HepG2 (cell line): ENCODE results near the gene NLRP4. TPM values are rescaled to one million over a fixed set of nuclear protein-coding genes. Genes with fewer than 3 reads are reported as not detected.

Source experiments
- ATAC-seq: fragments of 200-7000 bp; cut with Tn5 transposase; 3 replicates; pipeline ENCODE4 v1.9.1; 2020; ENCODE audit warnings: mild to moderate bottlenecking, moderate library complexity
- BruUV-seq: library from RNA; stranded (reverse); fragments of 400-500 nt; replicated peaks from 2 replicates; lab custom pipeline; 2021; lab: Mats Ljungman, UMichigan
- CTCF ChIA-PET: fragments of 300-600 bp; formaldehyde crosslinking; extraction: SDS; loops from one replicate; lab custom pipeline; 2021; ENCODE audit warnings: low total read pairs, inconsistent platforms, low intra/inter-chr PET ratio; lab: Yijun Ruan, JAX
- POLR2A ChIA-PET: fragments of 350-600 bp; sonication (Branson Sonifier 250); formaldehyde crosslinking; loops from one replicate; lab custom pipeline; 2020; ENCODE audit warnings: antibody characterized with exemption, inconsistent platforms; lab: Yijun Ruan, JAX
- DNase-seq: peaks from one replicate; pipeline ENCODE4 v3.0.0-alpha.2; 2015; ENCODE audit warnings: low spot score
- FAIRE-seq: peaks from 3 replicates; lab custom pipeline; 2011; peaks lifted over from hg19 to GRCh38; lab: Jason Lieb, UNC
- H2AFZ ChIP-seq: one replicate; pipeline ENCODE4 v1.6.1; 2011; ENCODE audit warnings: low read length, inconsistent platforms
- H3K27ac ChIP-seq: fragments of 300-600 bp; 3 replicates; pipeline ENCODE4 v1.8.0; 2011; ENCODE audit warnings: mixed run types, mild to moderate bottlenecking, mixed read lengths, low read length, inconsistent platforms; ENCODE audit not compliant: insufficient read depth; ENCODE audit errors: extremely low read length
- H3K27me3 ChIP-seq, 2 experiments: fragments of 200-600 bp in 1 of 2; 2 replicates in 1 of 2; 3 replicates in 1 of 2; pipeline versions ENCODE4 v1.6.0 to v1.8.0; 2011; ENCODE audit warnings: low read length in 2 of 2, mild to moderate bottlenecking in 2 of 2, moderate library complexity in 2 of 2, inconsistent platforms in 1 of 2; ENCODE audit not compliant: insufficient read depth in 2 of 2, control insufficient read depth in 1 of 2
- H3K36me3 ChIP-seq, 2 experiments: fragments of 200-600 bp in 1 of 2; replicated peaks in 1 of 2; 2 replicates in 1 of 2; 3 replicates in 1 of 2; pipeline versions ENCODE4 v1.5.1 to v1.8.0; 2011; ENCODE audit warnings: low read length in 2 of 2, inconsistent platforms in 1 of 2; ENCODE audit not compliant: insufficient read depth in 2 of 2, control insufficient read depth in 1 of 2
- H3K4me1 ChIP-seq: 2 replicates; pipeline ENCODE4 v1.5.1; 2012; ENCODE audit warnings: low read length, inconsistent platforms; ENCODE audit not compliant: insufficient read depth
- H3K4me2 ChIP-seq: 2 replicates; pipeline ENCODE4 v1.6.0; 2011; ENCODE audit warnings: low read depth, low read length, inconsistent platforms
- H3K4me3 ChIP-seq, 3 experiments: fragments of 200-600 bp in 1 of 3; sonication (generic), shearing (Covaris generic) in 1 of 3; replicated peaks in 1 of 3; 2 replicates each; pipeline ENCODE4 v1.5.1; 2011 to 2016; ENCODE audit warnings: low read length in 3 of 3, inconsistent platforms in 2 of 3, low read depth in 2 of 3, mild to moderate bottlenecking in 2 of 3, control low read depth in 1 of 3, mixed read lengths in 1 of 3; ENCODE audit not compliant: insufficient read depth in 1 of 3
- H3K79me2 ChIP-seq: one replicate; pipeline ENCODE4 v1.6.1; 2011; ENCODE audit warnings: low read length, inconsistent platforms; ENCODE audit not compliant: insufficient read depth
- H3K9ac ChIP-seq: 2 replicates; pipeline ENCODE4 v1.6.0; 2011; ENCODE audit warnings: mild to moderate bottlenecking, low read depth, low read length, inconsistent platforms; ENCODE audit not compliant: insufficient read depth
- H3K9me3 ChIP-seq: 2 replicates; pipeline ENCODE4 v1.5.1; 2012; ENCODE audit warnings: mild to moderate bottlenecking, low read length
- H4K20me1 ChIP-seq: 2 replicates; pipeline ENCODE4 v1.6.0; 2011; ENCODE audit warnings: inconsistent platforms, mild to moderate bottlenecking, low read length, moderate library complexity; ENCODE audit not compliant: insufficient read depth
- ATRX ChIP-seq: sonication (generic); formaldehyde crosslinking; IDR thresholded peaks from 2 replicates; pipeline ENCODE4 v1.4.0; 2020; ENCODE audit warnings: missing genetic modification reagents, borderline replicate concordance
- CCAR2 ChIP-seq: fragments of 200-400 bp; formaldehyde crosslinking; optimal IDR thresholded peaks from 2 replicates; pipeline ENCODE3; 2018; ENCODE audit warnings: low read depth, mild to moderate bottlenecking, low read length, moderate library complexity
- GTF3A ChIP-seq: sonication (generic); formaldehyde crosslinking; conservative IDR thresholded peaks from 2 replicates; pipeline ENCODE4 v1.4.0; 2020; ENCODE audit warnings: mild to moderate bottlenecking, missing genetic modification reagents
- JUN ChIP-seq: sonication (generic); formaldehyde crosslinking; IDR thresholded peaks from 2 replicates; pipeline ENCODE4 v1.4.0; 2020; ENCODE audit warnings: mild to moderate bottlenecking, missing genetic modification reagents
- NFATC3 ChIP-seq: sonication (generic); formaldehyde crosslinking; IDR thresholded peaks from 2 replicates; pipeline ENCODE4 v1.5.1; 2020; ENCODE audit warnings: mild to moderate bottlenecking, missing genetic modification reagents
- ZBTB3 ChIP-seq: sonication (generic); formaldehyde crosslinking; IDR thresholded peaks from 2 replicates; pipeline ENCODE4 v1.4.0; 2020; ENCODE audit warnings: low read depth, mild to moderate bottlenecking, moderate library complexity, missing genetic modification reagents, borderline replicate concordance
- ZIK1 ChIP-seq: sonication (generic); formaldehyde crosslinking; IDR thresholded peaks from 2 replicates; pipeline ENCODE4 v1.5.0; 2020; ENCODE audit warnings: mild to moderate bottlenecking, low read depth, missing genetic modification reagents, borderline replicate concordance
- ZNF256 ChIP-seq: sonication (generic); formaldehyde crosslinking; conservative IDR thresholded peaks from 2 replicates; pipeline ENCODE4 v1.4.0; 2020; ENCODE audit warnings: missing genetic modification reagents
- ZNF362 ChIP-seq: sonication (generic); formaldehyde crosslinking; IDR thresholded peaks from 2 replicates; pipeline ENCODE4 v1.4.0; 2020; ENCODE audit warnings: missing genetic modification reagents, mild to moderate bottlenecking, borderline replicate concordance
- WGBS: methylation state at CpG from one replicate; pipeline ENCODE4 v1.1.6; 2017; ENCODE audit warnings: low lambda C conversion rate; 5-methylcytosine and 5-hydroxymethylcytosine counted together
- in situ Hi-C: cut with HindIII; loops from 2 replicates; pipeline ENCODE4 v1.10.0; 2017; ENCODE audit warnings: low pct_unique_long_range_greater_than_20kb; ENCODE audit not compliant: extremely low pct_ligation_motif_present
- intact Hi-C: fragments of 100-400 bp; cut with micrococcal nuclease; formaldehyde crosslinking; loops from one replicate; pipeline ENCODE4 v1.10.0; 2022; ENCODE audit not compliant: unreplicated experiment
- polyA plus RNA-seq, 8 experiments: library from polyadenylated mRNA; depleted of rRNA in 3 of 8; stranded (reverse) in 7 of 8; unstranded in 1 of 8; fragments of >200 nt; fragmentation: Illumina TruSeq in 4 of 8; extraction: Trizol in 4 of 8; gene quantifications; 2 replicates each; pipeline versions ENCODE4 v1.2.1 to v1.2.3, GENCODE V29; 2011 to 2016; ENCODE audit warnings: low read depth in 4 of 8, missing spikeins in 1 of 8, mixed read lengths in 1 of 8; ENCODE audit not compliant: insufficient read depth in 1 of 8
- total RNA-seq, 5 experiments: library from RNA; depleted of rRNA; stranded (reverse); fragments of >200 nt; fragmentation: Illumina TruSeq; extraction: Trizol; gene quantifications; 2 replicates each; pipeline ENCODE4 v1.2.3, GENCODE V29; 2016; ENCODE audit warnings: low read depth in 1 of 5
- TF ChIP-seq, protein P1 (sequence below): sonication (generic); formaldehyde crosslinking; conservative IDR thresholded peaks from 2 replicates; pipeline ENCODE4 v1.8.0; 2022; ENCODE audit warnings: low read depth, missing genetic modification reagents
- TF ChIP-seq, protein P2 (sequence below): sonication (generic); formaldehyde crosslinking; IDR thresholded peaks from 2 replicates; pipeline ENCODE4 v1.8.1; 2022; ENCODE audit warnings: low read depth, mild to moderate bottlenecking, missing genetic modification reagents
- TF ChIP-seq, protein P3 (sequence below): sonication (generic); formaldehyde crosslinking; IDR thresholded peaks from 2 replicates; pipeline ENCODE4 v1.8.0; 2022; ENCODE audit warnings: missing genetic modification reagents, mild to moderate bottlenecking, moderate library complexity, borderline replicate concordance

Gene NLRP4
- total and polyA plus RNA-seq, 2 of the 13 experiments (the other 11 are each of a cell fraction or from before 2014, with no cell fraction given) = not detected

DNA sequence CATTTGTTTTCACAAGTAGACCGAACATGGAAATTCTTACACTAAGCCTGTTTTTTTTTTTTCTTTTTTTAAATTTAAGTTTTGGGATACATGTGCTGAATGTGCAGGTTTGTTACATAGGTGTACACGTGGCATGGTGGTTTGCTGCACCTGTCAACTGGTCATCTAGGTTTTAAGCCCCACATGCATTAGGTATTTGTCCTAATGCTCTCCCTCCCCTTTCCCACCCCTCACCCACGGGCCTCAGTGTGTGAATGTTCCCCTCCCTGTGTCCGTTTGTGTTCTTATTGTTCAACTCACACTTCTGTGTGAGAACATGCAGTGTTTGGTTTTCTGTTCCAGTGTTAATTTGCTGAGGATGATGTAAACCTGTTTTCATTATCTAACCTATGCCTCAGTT is 2.6 kb downstream of the NLRP4 start (continued):
- TF ChIP-seq, protein P1, sequence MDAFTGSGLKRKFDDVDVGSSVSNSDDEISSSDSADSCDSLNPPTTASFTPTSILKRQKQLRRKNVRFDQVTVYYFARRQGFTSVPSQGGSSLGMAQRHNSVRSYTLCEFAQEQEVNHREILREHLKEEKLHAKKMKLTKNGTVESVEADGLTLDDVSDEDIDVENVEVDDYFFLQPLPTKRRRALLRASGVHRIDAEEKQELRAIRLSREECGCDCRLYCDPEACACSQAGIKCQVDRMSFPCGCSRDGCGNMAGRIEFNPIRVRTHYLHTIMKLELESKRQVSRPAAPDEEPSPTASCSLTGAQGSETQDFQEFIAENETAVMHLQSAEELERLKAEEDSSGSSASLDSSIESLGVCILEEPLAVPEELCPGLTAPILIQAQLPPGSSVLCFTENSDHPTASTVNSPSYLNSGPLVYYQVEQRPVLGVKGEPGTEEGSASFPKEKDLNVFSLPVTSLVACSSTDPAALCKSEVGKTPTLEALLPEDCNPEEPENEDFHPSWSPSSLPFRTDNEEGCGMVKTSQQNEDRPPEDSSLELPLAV (CRISPR knock-in tag) = no peak
- TF ChIP-seq ZNF256 = no peak
- TF ChIP-seq GTF3A = no peak
- TF ChIP-seq, protein P2, sequence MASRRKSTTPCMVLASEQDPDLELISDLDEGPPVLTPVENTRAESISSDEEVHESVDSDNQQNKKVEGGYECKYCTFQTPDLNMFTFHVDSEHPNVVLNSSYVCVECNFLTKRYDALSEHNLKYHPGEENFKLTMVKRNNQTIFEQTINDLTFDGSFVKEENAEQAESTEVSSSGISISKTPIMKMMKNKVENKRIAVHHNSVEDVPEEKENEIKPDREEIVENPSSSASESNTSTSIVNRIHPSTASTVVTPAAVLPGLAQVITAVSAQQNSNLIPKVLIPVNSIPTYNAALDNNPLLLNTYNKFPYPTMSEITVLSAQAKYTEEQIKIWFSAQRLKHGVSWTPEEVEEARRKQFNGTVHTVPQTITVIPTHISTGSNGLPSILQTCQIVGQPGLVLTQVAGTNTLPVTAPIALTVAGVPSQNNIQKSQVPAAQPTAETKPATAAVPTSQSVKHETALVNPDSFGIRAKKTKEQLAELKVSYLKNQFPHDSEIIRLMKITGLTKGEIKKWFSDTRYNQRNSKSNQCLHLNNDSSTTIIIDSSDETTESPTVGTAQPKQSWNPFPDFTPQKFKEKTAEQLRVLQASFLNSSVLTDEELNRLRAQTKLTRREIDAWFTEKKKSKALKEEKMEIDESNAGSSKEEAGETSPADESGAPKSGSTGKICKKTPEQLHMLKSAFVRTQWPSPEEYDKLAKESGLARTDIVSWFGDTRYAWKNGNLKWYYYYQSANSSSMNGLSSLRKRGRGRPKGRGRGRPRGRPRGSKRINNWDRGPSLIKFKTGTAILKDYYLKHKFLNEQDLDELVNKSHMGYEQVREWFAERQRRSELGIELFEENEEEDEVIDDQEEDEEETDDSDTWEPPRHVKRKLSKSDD = no peak
- no peak for TF ChIP-seq NFATC3 (CRISPR knock-in tag)

DNA sequence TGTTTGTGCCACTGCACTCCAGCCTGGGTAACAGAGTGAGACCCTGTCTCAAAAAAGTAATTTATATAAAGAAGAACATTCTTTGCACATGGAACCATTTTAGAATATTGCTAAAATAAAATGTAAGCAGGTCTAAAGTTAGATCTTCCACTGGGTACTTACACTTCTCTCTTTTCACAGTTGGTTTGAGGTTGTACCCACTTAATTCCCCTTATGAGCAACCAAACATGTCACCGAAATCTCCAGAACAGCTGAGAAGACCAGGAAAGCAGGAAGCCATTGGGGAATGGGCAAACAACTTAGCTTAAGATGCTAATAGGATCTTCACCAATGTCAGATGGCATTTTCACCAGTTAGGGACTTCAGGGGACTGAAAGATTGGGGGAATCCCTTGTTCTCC is 18.8 kb downstream of the NLRP4 start:
- Histone ChIP-seq H4K20me1 (no peaks in the 10 kb centered on the region), H3K9me3 (no peaks in the 10 kb centered on the region), H3K9ac (no peak overlapping the region), H3K27me3 (peaks cover 3 to 23% of the 10 kb centered on the region in 2 experiments; a peak in 4 of 5 replicates), H3K79me2 (no peaks in the 10 kb centered on the region), H3K4me2 (no peak overlapping the region), H3K27ac (no peak overlapping the region), H2AFZ (no peak overlapping the region), H3K4me3 (no peak overlapping the region), H3K36me3 (no peaks in the 10 kb centered on the region), H3K4me1 (no peaks in the 10 kb centered on the region)
- no peak for ATAC-seq
- no peak for DNase-seq
- TF ChIP-seq, protein P1 (CRISPR knock-in tag) = no peak
- TF ChIP-seq ZBTB3 (CRISPR knock-in tag) (no peak), ZIK1 (CRISPR knock-in tag) (no peak), ZNF362 (CRISPR knock-in tag) (no peak), CCAR2 (no peak), ATRX (CRISPR knock-in tag) (no peak), JUN (no peak)
- TF ChIP-seq, protein P3, sequence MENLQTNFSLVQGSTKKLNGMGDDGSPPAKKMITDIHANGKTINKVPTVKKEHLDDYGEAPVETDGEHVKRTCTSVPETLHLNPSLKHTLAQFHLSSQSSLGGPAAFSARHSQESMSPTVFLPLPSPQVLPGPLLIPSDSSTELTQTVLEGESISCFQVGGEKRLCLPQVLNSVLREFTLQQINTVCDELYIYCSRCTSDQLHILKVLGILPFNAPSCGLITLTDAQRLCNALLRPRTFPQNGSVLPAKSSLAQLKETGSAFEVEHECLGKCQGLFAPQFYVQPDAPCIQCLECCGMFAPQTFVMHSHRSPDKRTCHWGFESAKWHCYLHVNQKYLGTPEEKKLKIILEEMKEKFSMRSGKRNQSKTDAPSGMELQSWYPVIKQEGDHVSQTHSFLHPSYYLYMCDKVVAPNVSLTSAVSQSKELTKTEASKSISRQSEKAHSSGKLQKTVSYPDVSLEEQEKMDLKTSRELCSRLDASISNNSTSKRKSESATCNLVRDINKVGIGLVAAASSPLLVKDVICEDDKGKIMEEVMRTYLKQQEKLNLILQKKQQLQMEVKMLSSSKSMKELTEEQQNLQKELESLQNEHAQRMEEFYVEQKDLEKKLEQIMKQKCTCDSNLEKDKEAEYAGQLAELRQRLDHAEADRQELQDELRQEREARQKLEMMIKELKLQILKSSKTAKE (CRISPR knock-in tag) = no peak
- in situ Hi-C loops (no loop called here), intact Hi-C loops (no loop called here)
- WGBS = 0% methylated on average over 1 of the region's 1 CpG
- ChIA-PET POLR2A (no interaction called here), CTCF (no interaction called here)
- no peak for FAIRE-seq
- BruUV-seq = no TSS peak
